Tibial nerve (tissue), 4 donors: Measurements from ENCODE around the gene ASB10. TPM values are rescaled to one million over a fixed set of nuclear protein-coding genes. Genes with fewer than 3 reads are reported as not detected.

Experiments used
- DNase-seq, 2 donors: peaks; one replicate each; pipeline ENCODE4 v3.0.0-alpha.2; 2019; ENCODE audit warnings: low spot score in 2 of 2
- H3K27ac ChIP-seq, 4 donors: fragments of 200-600 bp; sonication (generic) in 3 of 4; one replicate each; pipeline ENCODE4 v1.5.1; 2017 to 2019; ENCODE audit warnings: mild to moderate bottlenecking in 1 of 4
- H3K27me3 ChIP-seq, 2 donors: fragments of 200-600 bp; sonication (generic) in 1 of 2; one replicate each; pipeline versions ENCODE4 v1.5.1 to v1.6.0; 2017 to 2019
- H3K36me3 ChIP-seq, 3 donors: fragments of 200-600 bp; sonication (generic); one replicate each; pipeline ENCODE4 v1.5.1; 2018 to 2019
- H3K4me1 ChIP-seq, 4 donors: fragments of 200-600 bp; sonication (generic) in 3 of 4; one replicate each; pipeline ENCODE4 v1.5.1; 2017 to 2019
- H3K4me3 ChIP-seq, 4 donors: fragments of 200-600 bp; sonication (generic) in 3 of 4; one replicate each; pipeline ENCODE4 v1.5.1; 2017 to 2019; ENCODE audit warnings: mild to moderate bottlenecking in 1 of 4, moderate library complexity in 1 of 4
- H3K9me3 ChIP-seq, 4 donors: fragments of 200-600 bp; sonication (generic) in 3 of 4; one replicate each; pipeline ENCODE4 v1.5.1; 2017 to 2019
- EP300 ChIP-seq, 2 donors: sonication (generic); formaldehyde crosslinking; IDR thresholded peaks; one replicate each; pipeline ENCODE4 v1.6.1; 2017; ENCODE audit warnings: antibody characterized with exemption in 2 of 2, mild to moderate bottlenecking in 1 of 2
- POLR2A ChIP-seq, 2 donors: fragments of 450-650 bp; IDR thresholded peaks; one replicate each; pipeline ENCODE4 v1.6.1; 2017; ENCODE audit warnings: antibody characterized with exemption in 2 of 2, mild to moderate bottlenecking in 2 of 2, moderate library complexity in 2 of 2
- WGBS, 2 donors: methylation state at CpG; one replicate each; pipeline ENCODE4 v1.1.5; 2018; 5-methylcytosine and 5-hydroxymethylcytosine counted together
- total RNA-seq, 4 donors: library from RNA; depleted of rRNA; stranded (reverse); fragments of >200 nt; gene quantifications; one replicate each; pipeline ENCODE4 v1.1.0, GENCODE V29; 2016
- TF ChIP-seq, protein P1 (sequence below), 5 experiments: fragments of 200-600 bp in 3 of 5; fragments of 450-650 bp in 2 of 5; sonication (generic) in 3 of 5; IDR thresholded peaks; one replicate each; pipeline ENCODE4 v1.5.1; 2016 to 2019; ENCODE audit warnings: antibody characterized with exemption in 5 of 5, mild to moderate bottlenecking in 3 of 5, moderate library complexity in 2 of 5

The ASB10 gene
- total RNA-seq, 4 donors from 2014 or later = not detected

DNA sequence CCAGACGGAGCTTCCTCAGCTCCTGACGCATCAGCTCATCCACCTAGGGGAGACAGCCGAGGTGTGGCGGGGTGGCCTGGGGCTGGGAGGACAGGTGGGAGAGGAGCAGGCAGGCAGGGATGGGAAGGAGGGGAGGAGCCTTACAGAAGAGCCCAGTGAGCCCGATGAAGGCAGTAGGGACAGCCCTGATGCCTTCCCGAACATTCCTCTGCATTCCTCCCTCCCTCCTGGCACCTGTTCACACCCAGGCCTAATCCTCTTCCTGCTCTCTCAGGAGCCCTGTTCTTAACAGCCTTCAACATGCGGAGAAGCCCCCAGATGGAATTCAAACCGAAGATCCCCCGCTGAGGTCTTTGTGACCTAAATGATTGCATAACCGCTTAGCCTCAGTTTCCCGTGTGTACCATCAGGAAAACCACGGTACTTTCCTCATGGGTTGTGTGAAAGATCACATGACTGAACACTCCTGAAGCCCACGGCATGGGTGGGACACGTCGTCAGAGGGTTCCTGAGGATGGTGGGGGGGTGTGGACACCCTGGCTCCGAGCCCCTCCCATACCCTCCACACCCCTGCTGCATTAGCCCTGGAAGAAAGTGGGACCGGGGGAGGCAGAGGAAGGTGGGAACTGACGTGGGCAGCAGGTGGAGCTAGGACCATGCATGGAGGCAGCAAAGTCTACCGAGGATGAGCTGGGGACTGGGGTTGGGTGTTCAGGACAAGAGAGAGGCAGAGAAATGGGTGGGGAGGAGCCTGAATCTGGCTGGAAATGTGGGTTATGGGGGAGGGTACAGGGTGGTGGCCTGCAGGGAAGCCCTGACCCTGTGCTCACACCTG is 8.8 kb upstream of the ASB10 start:
- Histone ChIP-seq H3K36me3 (no peaks in the 10 kb centered on the region), H3K4me3 (no peak overlapping the region), H3K4me1 (peaks cover 0 to 10% (median 3%) of the 10 kb centered on the region in 4 donors), H3K9me3 (no peaks in the 10 kb centered on the region), H3K27me3 (no peaks in the 10 kb centered on the region), H3K27ac (no peak overlapping the region)
- WGBS, 2 donors = 52 to 56% methylated on average over 19 of the region's 19 CpGs
- DNase-seq = no peak
- TF ChIP-seq POLR2A (IDR thresholded peaks at IDR 0.05) (no peak), EP300 (IDR thresholded peaks at IDR 0.05) (no peak)
- TF ChIP-seq, protein P1, sequence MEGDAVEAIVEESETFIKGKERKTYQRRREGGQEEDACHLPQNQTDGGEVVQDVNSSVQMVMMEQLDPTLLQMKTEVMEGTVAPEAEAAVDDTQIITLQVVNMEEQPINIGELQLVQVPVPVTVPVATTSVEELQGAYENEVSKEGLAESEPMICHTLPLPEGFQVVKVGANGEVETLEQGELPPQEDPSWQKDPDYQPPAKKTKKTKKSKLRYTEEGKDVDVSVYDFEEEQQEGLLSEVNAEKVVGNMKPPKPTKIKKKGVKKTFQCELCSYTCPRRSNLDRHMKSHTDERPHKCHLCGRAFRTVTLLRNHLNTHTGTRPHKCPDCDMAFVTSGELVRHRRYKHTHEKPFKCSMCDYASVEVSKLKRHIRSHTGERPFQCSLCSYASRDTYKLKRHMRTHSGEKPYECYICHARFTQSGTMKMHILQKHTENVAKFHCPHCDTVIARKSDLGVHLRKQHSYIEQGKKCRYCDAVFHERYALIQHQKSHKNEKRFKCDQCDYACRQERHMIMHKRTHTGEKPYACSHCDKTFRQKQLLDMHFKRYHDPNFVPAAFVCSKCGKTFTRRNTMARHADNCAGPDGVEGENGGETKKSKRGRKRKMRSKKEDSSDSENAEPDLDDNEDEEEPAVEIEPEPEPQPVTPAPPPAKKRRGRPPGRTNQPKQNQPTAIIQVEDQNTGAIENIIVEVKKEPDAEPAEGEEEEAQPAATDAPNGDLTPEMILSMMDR (IDR thresholded peaks at IDR 0.05) = no peak

DNA sequence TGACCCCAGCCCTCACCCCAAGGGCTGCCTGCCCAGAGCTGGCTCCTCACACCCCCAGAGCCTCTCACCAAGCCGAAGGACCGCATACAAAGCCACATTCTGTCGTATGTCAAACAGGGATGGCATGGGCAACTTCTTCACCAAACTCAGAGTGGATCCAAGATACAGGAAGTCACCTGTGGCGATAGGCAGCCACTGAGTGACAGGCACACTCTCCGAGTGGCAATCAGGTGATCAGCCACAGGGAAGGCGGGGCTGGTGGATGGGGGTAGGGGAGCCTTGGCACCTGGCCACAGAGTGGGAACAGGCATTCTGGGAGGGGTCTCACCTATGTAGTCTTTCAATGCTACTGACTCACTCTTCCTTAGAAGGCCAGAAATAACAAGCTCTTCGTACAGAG is 7.1 kb upstream of the ASB10 start:
- no peak overlapping the region for H3K27ac ChIP-seq
- no peak overlapping the region for H3K4me3 ChIP-seq
- no peak for DNase-seq
- H3K27me3 ChIP-seq = no peaks in the 10 kb centered on the region
- no peaks in the 10 kb centered on the region for H3K9me3 ChIP-seq
- H3K36me3 ChIP-seq = no peaks in the 10 kb centered on the region
- TF ChIP-seq POLR2A (IDR thresholded peaks at IDR 0.05) = no peak
- TF ChIP-seq, protein P1 (IDR thresholded peaks at IDR 0.05) = no peak
- H3K4me1 ChIP-seq = peaks cover 0 to 2% (median 0%) of the 10 kb centered on the region in 4 donors
- 73 to 74% methylated on average over 7 of the region's 7 CpGs for WGBS, 2 donors

DNA sequence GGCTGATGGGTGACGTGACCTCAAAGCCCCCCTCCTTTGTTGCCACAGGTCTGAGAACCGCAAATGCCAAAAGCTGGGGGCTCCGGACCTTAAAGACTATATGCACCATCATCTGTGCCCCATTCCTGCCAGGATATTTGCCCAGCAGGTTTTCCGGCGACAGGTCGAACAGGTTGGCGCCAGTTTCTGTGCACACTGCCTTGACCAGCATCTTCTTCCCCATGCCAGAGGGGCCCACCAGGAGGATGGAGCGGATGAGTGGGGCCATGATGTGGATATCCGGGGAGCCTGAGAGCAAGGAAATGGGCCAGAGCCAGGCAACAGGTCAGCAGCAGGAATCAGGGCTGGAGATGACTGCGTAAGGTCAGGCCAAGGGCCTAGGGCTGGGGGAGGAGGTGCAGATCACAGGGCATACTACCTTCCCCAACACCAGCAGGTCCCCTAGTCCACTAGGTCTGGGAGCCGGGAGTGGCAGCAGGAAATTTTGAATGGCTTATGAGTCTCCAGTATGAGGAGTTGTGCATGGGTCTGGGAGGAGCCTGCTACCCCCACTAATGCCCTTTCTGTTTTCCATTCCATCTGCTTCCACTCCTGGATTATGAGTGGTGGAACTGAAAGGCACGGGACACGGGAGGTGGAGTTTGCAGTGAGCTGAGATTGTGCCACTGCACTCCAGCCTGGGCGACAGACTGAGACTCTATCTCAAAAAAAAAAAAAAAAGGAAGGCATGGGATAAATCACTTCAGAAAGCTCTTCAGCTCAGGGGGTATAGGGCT is 6.3 kb upstream of the ASB10 start:
- DNase-seq = no peak
- no peaks in the 10 kb centered on the region for H3K27me3 ChIP-seq
- 84 to 89% methylated on average over 14 of the region's 14 CpGs for WGBS, 2 donors
- H3K27ac ChIP-seq = no peak overlapping the region
- TF ChIP-seq EP300 (IDR thresholded peaks at IDR 0.05) (no peak), POLR2A (IDR thresholded peaks at IDR 0.05) (no peak)
- TF ChIP-seq, protein P1 (IDR thresholded peaks at IDR 0.05) = no peak
- H3K36me3 ChIP-seq = no peaks in the 10 kb centered on the region
- no peaks in the 10 kb centered on the region for H3K4me1 ChIP-seq
- no peak overlapping the region for H3K4me3 ChIP-seq
- no peaks in the 10 kb centered on the region for H3K9me3 ChIP-seq

DNA sequence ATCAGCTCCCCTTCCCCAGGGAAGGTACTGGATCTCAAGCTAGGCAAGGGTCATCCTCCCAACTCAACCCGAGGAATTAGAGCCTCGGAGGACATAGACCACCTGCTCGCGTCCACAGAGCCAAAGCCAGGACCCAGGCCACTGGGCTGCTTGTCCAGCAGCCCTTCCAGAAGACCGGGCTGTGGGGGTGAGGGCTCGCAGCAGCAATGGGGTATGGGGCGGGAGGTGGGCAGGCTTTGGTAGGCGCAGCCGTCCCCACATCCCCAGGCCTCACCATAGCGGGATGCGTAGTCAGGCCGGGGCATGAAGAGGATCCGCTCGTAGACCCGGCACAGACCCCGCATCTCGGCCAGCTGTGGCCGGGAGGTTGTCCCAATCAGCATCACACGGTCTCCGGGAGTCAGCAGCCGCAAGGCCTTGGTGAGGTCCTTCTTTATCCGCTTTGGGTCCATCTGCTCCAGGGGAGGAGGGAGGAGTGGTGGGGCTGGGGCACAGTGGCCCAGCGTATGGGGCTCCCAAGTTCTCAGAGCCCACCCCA is 5.0 kb upstream of the ASB10 start:
- no peak for TF ChIP-seq POLR2A (IDR thresholded peaks at IDR 0.05)
- TF ChIP-seq, protein P1 (IDR thresholded peaks at IDR 0.05) = no peak
- no peak for TF ChIP-seq EP300 (IDR thresholded peaks at IDR 0.05)
- H3K4me1 ChIP-seq = no peaks in the 10 kb centered on the region
- H3K9me3 ChIP-seq = no peaks in the 10 kb centered on the region
- peaks cover 0 to 6% of the 10 kb centered on the region in 2 donors for H3K27me3 ChIP-seq
- H3K4me3 ChIP-seq = no peak overlapping the region
- 87 to 95% methylated on average over 15 to 23 of the region's 23 CpGs for WGBS, 2 donors
- DNase-seq = no peak
- no peak overlapping the region for H3K27ac ChIP-seq
- no peaks in the 10 kb centered on the region for H3K36me3 ChIP-seq

DNA sequence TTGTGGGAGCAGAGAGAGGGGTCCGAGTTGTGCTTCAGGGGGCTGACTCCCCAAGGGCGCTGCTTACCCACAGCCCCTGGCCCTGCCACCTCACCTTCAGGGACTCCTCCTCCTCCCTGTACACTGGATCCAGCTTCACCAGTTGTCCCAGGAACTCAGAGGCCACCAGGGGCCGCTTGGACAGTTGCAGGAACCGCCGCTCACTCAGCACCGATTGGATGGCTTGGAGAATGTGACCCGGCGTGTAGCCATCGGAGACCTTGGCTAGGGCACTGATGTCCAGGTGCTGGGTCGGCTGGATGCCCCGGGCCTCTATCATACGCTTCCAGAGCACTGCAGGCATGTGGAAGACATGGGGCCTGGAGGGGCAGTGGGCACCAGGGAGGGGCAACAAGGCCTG is 4.5 kb upstream of the ASB10 start:
- Histone ChIP-seq H3K9me3 (no peaks in the 10 kb centered on the region), H3K4me3 (no peak overlapping the region), H3K4me1 (no peaks in the 10 kb centered on the region), H3K36me3 (no peaks in the 10 kb centered on the region), H3K27me3 (peaks cover 0 to 11% of the 10 kb centered on the region in 2 donors), H3K27ac (no peak overlapping the region)
- 76 to 80% methylated on average over 12 of the region's 12 CpGs for WGBS, 2 donors
- DNase-seq = no peak
- TF ChIP-seq, protein P1 (IDR thresholded peaks at IDR 0.05) = no peak
- no peak for TF ChIP-seq EP300 (IDR thresholded peaks at IDR 0.05)
- TF ChIP-seq POLR2A (IDR thresholded peaks at IDR 0.05) = no peak
